Esophagus (tissue), 2 donors: ENCODE data around the gene SEMG2. TPM values are rescaled to one million over a fixed set of nuclear protein-coding genes. Genes with fewer than 3 reads are reported as not detected.

ENCODE experiments used
- H3K27ac ChIP-seq, 2 donors: one replicate each; pipeline ENCODE4 v1.5.1; 2013; ENCODE audit warnings: low read depth in 2 of 2, mild to moderate bottlenecking in 2 of 2, inconsistent platforms in 1 of 2, low read length in 1 of 2, moderate library complexity in 1 of 2
- H3K27me3 ChIP-seq, 2 donors: one replicate each; pipeline ENCODE4 v1.6.1; 2013; ENCODE audit warnings: low read length in 2 of 2, control low read depth in 1 of 2, mild to moderate bottlenecking in 1 of 2; ENCODE audit not compliant: insufficient read depth in 2 of 2, control insufficient read depth in 1 of 2
- H3K36me3 ChIP-seq, 2 donors: one replicate each; pipeline ENCODE4 v1.6.1; 2013; ENCODE audit warnings: low read length in 1 of 2; ENCODE audit not compliant: control insufficient read depth in 2 of 2, insufficient read depth in 2 of 2
- H3K4me1 ChIP-seq, 2 donors: one replicate each; pipeline ENCODE4 v1.6.1; 2013; ENCODE audit warnings: low read length in 1 of 2; ENCODE audit not compliant: control insufficient read depth in 2 of 2, insufficient read depth in 2 of 2
- H3K4me3 ChIP-seq, 2 donors: one replicate each; pipeline ENCODE4 v1.5.1; 2013; ENCODE audit warnings: low read length in 2 of 2, mild to moderate bottlenecking in 2 of 2, low read depth in 1 of 2, moderate library complexity in 1 of 2
- H3K9me3 ChIP-seq, 2 donors: one replicate each; pipeline ENCODE4 v1.6.1; 2013; ENCODE audit warnings: mild to moderate bottlenecking in 2 of 2, low read depth in 1 of 2, low read length in 1 of 2, moderate library complexity in 1 of 2; ENCODE audit not compliant: control insufficient read depth in 2 of 2, insufficient read depth in 1 of 2
- WGBS, 2 donors: extraction: QIAGEN DNeasy Blood & Tissue Kit; methylation state at CpG; one replicate each; pipeline ENCODE4 v1.1.7; 2013; 5-methylcytosine and 5-hydroxymethylcytosine counted together
- polyA plus RNA-seq, 2 donors: library from polyadenylated mRNA; stranded (reverse); fragments of 200-250 nt; gene quantifications; one replicate each; pipeline ENCODE4 v1.2.3, GENCODE V29; 2013
- donor health status: healthy with polysubstance abuse.
- donor health status: Bipolar disorder and iron deficiency.

SEMG2 gene
- polyA plus RNA-seq, 2 donors = not detected

DNA sequence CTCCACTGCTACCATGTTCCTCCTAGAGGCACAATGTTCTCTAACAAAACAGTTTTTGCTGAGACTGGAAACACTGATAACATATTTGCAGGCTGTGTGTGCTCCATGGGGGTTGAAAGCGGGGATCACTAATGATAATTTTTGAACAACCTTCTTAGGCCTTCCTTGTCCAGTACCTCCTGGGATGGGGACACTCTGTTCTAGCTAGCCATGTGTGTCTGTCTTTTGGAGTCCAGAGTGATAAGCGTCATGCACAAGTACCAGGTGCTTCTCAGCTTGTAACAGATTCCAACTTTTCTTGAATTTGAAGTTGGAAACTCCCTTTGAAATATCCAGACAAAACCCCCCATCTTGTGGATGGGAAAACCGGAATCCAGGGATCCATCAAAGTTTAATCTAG is 31.3 kb upstream of the SEMG2 start:
- 82 to 90% methylated on average over 3 of the region's 3 CpGs for WGBS, 2 donors
- Histone ChIP-seq H3K27ac (no peak overlapping the region), H3K9me3 (no peaks in the 10 kb centered on the region), H3K27me3 (peaks cover 0 to 3% of the 10 kb centered on the region in 2 donors), H3K4me1 (no peaks in the 10 kb centered on the region), H3K4me3 (no peak overlapping the region), H3K36me3 (no peaks in the 10 kb centered on the region)

DNA sequence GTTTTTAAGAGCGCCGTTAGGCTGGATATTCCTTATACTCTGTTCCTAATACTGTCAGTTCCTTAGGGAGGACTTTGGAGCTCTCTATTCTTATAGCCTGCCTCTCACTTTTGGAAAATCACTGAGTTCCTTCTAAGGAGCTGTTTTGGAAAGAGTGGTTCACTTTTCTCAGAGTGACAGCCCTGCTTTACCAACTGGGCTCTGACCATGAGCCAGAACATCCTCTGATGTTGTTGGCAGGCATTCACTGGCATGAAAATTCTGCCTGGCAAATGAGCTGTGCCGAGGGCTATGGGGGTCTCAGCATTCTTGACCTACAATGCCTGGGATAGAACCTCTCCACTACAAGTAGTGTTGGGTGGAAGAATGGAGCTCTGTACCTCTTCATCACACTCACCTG is 29.2 kb upstream of the SEMG2 start:
- H3K4me1 ChIP-seq = no peaks in the 10 kb centered on the region
- WGBS, 2 donors = 89 to 95% methylated on average over 3 of the region's 3 CpGs
- H3K27me3 ChIP-seq = peaks cover 0 to 3% of the 10 kb centered on the region in 2 donors
- no peaks in the 10 kb centered on the region for H3K36me3 ChIP-seq
- H3K9me3 ChIP-seq = no peaks in the 10 kb centered on the region
- no peak overlapping the region for H3K27ac ChIP-seq
- H3K4me3 ChIP-seq = no peak overlapping the region

DNA sequence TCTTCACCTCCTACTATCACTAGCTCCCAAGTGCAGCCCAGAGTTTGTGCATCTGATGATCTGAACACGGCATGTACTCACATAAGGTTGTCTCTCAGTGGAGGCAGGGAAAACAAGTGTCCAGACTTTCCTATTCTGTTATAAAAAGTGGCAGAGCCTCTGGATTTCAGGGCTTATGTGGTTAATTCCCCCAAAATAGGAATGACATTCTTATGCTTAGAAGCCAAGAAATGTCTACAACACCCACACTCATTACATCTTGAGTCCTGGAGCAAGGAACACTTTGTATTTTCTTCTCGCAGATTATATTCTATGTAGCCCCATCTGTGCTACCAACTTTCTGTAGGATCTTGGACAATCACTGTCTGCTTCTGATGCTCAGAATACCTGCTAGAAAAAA is 27.8 kb upstream of the SEMG2 start:
- Histone ChIP-seq H3K27me3 (peaks cover 0 to 3% of the 10 kb centered on the region in 2 donors), H3K4me3 (no peak overlapping the region), H3K36me3 (no peaks in the 10 kb centered on the region), H3K27ac (no peak overlapping the region), H3K9me3 (no peaks in the 10 kb centered on the region), H3K4me1 (no peaks in the 10 kb centered on the region)
- 93% methylated on average over 2 of the region's 2 CpGs for WGBS, 2 donors

DNA sequence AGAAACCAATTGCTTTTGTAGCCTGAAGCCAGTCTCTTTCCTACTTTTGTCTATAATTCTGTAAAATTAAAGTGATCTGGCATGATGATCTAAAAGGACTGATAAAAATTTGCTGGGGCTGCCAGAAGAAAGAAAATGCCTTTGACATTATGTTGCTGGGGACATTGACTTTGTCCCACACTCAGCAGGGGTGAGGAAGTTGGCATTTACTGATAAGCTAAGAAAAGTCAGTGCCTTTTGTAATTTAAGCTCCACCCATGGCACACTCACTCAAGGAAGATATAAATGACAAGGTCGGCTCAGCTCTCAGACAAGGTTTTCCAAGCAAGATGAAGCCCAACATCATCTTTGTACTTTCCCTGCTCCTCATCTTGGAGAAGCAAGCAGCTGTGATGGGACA is 14.4 kb upstream of the SEMG2 start, which contains the start of gene SEMG1:
TSS of gene SEMG1 (plus strand) at position 309 of the 400 bp plus-strand sequence. CDS start at position 330, 21 bp downstream.
- Histone ChIP-seq H3K36me3 (no peaks in the 10 kb centered on the region), H3K4me3 (no peak within 1 kb of the TSS), H3K4me1 (no peaks in the 10 kb centered on the region), H3K27me3 (peaks cover 0 to 4% of the 10 kb centered on the region in 2 donors), H3K27ac (no peak within 1 kb of the TSS), H3K9me3 (peaks cover 0 to 3% of the 10 kb centered on the region in 2 donors)
- WGBS, 2 donors = 21 to 24% methylated on average over 1 of the region's 1 CpG

DNA sequence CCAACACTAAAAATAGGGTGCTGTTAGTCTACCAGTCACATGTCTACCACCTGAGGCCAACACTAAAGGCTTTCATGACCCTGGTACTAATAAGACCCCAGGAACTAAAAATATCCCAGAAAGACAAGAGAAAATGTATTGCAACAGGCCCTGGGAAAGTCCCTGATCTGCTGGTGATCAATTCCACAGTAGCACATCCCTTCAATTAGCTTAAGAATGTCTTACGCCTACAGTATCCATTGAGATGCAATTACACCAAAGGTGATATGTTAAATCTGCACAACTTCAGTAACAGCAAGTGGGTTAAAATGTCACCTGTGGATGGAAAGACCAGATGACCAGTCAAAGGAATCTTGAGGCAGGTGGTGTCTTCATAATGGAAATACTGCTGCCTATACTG is 11.2 kb upstream of the SEMG2 start:
- WGBS, 2 donors = 89 to 100% methylated on average over 1 of the region's 1 CpG

DNA sequence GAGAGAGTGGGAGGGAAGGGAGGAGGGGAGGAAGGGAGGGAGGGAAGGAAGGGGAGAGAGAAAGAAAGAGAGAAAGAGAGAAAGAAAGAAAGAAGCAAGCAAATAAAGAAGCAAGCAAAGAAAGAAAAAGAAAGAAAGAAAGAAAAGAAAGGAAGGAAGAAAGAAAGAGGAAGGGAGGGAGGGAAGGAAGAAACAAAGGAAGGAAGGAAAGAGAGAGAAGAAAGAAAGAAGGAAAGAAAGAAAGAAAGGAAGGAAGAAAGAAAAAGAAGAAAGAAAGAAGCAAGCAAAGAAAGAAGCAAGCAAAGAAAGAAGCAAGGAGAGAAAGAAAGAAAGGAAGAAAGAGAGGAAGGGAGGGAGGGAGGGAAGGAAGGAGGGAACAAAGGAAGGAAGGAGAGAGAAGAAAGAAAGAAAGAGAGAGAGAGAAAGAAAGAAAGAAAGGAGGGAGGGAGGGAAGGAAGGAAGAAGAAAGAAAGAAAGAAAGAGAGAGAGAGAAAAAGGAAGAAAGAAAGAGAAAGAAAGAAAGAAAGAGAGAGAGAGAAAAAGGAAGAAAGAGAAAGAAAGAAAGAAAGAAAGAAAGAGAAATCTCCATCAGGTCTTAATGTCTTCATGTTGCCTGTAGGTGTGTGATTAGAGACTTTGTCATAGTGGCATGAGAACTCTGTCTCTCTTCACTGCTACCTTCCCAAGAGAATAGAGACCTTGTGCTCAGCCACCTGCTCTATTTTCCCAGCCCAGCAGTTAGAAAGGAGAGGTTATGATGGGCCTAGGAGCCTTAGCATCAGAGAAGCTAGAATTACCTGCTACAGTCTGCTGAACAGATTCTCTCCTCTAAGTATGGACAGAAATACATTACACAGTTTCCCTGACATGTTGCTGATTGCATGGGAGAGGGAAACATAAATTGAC is 9.4 kb upstream of the SEMG2 start:
- Histone ChIP-seq H3K4me1 (no peaks in the 10 kb centered on the region), H3K27ac (no peak overlapping the region), H3K4me3 (no peak overlapping the region), H3K9me3 (no peaks in the 10 kb centered on the region), H3K27me3 (peaks cover 0 to 4% of the 10 kb centered on the region in 2 donors), H3K36me3 (no peaks in the 10 kb centered on the region)

More for the DNA sequence above, 11.2 kb upstream of the SEMG2 start:
- H3K27me3 ChIP-seq = peaks cover 0 to 4% of the 10 kb centered on the region in 2 donors
- H3K4me3 ChIP-seq = no peak overlapping the region
- H3K9me3 ChIP-seq = no peaks in the 10 kb centered on the region
- no peaks in the 10 kb centered on the region for H3K4me1 ChIP-seq
- no peaks in the 10 kb centered on the region for H3K36me3 ChIP-seq
- no peak overlapping the region for H3K27ac ChIP-seq

DNA sequence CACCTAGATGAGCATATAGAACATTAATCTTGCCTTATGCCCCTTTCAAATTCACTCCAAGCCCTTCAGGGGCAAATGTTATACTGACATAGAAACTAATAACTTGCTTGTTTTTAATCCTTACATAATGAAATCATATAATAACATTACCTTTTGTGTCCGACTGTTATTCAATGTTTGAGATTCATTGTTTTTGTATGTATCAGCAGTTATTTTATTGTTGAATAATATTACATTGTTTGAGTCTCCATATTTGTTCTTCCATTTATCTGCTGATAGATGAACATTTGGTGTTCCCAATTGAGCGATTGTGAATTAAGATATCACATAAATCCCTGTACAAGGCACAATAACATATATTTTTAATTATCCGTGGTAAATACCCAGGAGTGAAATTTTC is 8.3 kb upstream of the SEMG2 start:
- 85 to 86% methylated on average over 3 of the region's 3 CpGs for WGBS, 2 donors
- no peak overlapping the region for H3K27ac ChIP-seq
- H3K9me3 ChIP-seq = no peaks in the 10 kb centered on the region
- no peak overlapping the region for H3K4me3 ChIP-seq
- peaks cover 0 to 4% of the 10 kb centered on the region in 2 donors for H3K27me3 ChIP-seq
- H3K4me1 ChIP-seq = no peaks in the 10 kb centered on the region
- no peaks in the 10 kb centered on the region for H3K36me3 ChIP-seq

DNA sequence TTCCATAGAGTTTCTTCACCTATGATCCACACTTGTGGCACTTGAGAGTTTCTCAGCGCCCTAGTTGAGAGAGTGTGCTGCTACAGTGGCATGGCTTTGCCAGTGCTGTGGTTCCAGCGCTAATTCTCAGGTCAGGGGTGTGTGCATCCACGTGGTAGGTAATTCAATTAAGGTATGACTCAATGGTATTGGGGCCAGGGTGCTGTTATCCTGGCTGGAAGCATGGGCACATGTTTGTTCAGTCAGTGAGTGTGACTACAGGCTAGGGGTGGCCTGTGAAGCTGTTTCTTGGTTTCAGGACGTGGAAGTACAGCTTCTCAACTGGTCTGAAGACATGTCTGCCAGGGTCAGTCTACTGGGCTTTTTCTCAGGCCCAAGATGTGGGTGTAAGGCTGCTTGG is 3.0 kb upstream of the SEMG2 start:
- H3K9me3 ChIP-seq = no peaks in the 10 kb centered on the region
- H3K27ac ChIP-seq = no peak overlapping the region
- no peaks in the 10 kb centered on the region for H3K27me3 ChIP-seq
- H3K36me3 ChIP-seq = no peaks in the 10 kb centered on the region
- H3K4me1 ChIP-seq = peaks cover 0 to 3% of the 10 kb centered on the region in 2 donors
- H3K4me3 ChIP-seq = no peak overlapping the region
- 66 to 70% methylated on average over 4 of the region's 4 CpGs for WGBS, 2 donors

DNA sequence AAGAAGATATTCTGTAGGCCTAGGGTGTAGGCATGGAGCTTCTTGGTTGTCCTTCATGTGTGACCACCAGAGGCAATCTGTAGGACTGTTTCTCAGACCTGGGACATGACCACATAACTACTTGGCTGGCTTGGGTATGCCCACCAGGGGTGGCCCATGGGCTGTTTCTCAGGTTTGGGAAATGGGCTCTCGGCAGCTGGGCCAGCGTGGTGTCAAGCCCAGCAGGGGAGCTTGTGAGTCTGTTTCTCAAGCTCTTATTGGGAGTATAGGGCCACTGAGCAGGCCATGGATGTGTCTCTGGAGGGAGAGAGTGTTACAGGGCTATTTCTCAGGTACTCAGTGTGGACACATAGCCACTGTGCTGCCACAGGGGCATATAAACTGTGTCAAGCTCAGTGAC is 2.5 kb upstream of the SEMG2 start:
- Histone ChIP-seq H3K27me3 (no peaks in the 10 kb centered on the region), H3K9me3 (no peaks in the 10 kb centered on the region), H3K36me3 (no peaks in the 10 kb centered on the region), H3K4me3 (no peak overlapping the region), H3K27ac (no peak overlapping the region), H3K4me1 (peaks cover 0 to 3% of the 10 kb centered on the region in 2 donors)
- WGBS, 2 donors = 86 to 92% methylated on average over 2 of the region's 2 CpGs

DNA sequence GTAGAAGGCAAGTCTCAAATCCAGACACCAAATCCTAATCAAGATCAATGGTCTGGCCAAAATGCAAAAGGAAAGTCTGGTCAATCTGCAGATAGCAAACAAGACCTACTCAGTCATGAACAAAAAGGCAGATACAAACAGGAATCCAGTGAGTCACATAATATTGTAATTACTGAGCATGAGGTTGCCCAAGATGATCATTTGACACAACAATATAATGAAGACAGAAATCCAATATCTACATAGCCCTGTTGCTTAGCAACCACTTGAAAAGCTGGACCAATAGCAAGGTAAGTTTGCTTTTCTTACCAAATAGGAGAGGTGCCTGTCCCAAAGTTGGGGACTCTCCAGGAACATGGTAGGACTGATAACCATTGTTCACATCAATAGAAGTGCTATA is 2.0 kb downstream of the SEMG2 start:
- Histone ChIP-seq H3K9me3 (no peaks in the 10 kb centered on the region), H3K27me3 (no peaks in the 10 kb centered on the region), H3K36me3 (no peaks in the 10 kb centered on the region), H3K4me1 (peaks cover 0 to under 1% of the 10 kb centered on the region in 2 donors), H3K4me3 (no peak overlapping the region), H3K27ac (no peak overlapping the region)
